Transverse colon (tissue), 3 donors: ENCODE measurements around the gene PHF21A.

Experiments
- POLR2A ChIP-seq: fragments of 450-650 bp; IDR thresholded peaks from one replicate; pipeline ENCODE4 v1.6.1; 2016; ENCODE audit warnings: antibody characterized with exemption, mild to moderate bottlenecking, moderate library complexity
- TF ChIP-seq, protein P1 (sequence below), 5 experiments: fragments of 200-600 bp in 3 of 5; fragments of 450-650 bp in 2 of 5; sonication (generic) in 3 of 5; IDR thresholded peaks; 1 replicate in 2 of 5; 2 replicates in 3 of 5; pipeline ENCODE4 v1.5.1; 2016 to 2017; ENCODE audit warnings: antibody characterized with exemption in 5 of 5, inconsistent platforms in 3 of 5, mild to moderate bottlenecking in 2 of 5, moderate library complexity in 1 of 5

DNA sequence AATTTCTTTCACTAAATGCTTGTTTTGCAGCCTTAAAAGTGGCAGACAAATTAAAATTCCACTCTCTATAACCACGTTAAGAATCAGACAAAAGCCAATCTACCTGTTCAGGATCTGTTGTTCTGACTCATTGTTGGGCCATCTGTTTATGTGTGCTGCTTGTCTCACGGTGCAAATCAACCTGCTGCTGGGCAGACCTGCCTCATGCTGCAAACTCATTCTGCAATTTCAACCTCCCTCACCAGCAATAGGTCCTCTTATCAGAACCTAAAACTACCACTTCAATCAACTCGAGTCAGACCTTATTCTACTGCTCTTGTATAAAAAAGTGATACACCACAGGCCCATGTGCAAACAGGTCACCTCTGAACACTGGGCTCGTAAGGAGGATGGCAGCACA, 123.7 kb downstream of the PHF21A start:
- TF ChIP-seq, protein P1, sequence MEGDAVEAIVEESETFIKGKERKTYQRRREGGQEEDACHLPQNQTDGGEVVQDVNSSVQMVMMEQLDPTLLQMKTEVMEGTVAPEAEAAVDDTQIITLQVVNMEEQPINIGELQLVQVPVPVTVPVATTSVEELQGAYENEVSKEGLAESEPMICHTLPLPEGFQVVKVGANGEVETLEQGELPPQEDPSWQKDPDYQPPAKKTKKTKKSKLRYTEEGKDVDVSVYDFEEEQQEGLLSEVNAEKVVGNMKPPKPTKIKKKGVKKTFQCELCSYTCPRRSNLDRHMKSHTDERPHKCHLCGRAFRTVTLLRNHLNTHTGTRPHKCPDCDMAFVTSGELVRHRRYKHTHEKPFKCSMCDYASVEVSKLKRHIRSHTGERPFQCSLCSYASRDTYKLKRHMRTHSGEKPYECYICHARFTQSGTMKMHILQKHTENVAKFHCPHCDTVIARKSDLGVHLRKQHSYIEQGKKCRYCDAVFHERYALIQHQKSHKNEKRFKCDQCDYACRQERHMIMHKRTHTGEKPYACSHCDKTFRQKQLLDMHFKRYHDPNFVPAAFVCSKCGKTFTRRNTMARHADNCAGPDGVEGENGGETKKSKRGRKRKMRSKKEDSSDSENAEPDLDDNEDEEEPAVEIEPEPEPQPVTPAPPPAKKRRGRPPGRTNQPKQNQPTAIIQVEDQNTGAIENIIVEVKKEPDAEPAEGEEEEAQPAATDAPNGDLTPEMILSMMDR (IDR thresholded peaks at IDR 0.05) = no peak
- no peak for TF ChIP-seq POLR2A
